MCF 10A (cell line): ENCODE data around the gene TCP10L. TPM values are rescaled to one million over a fixed set of nuclear protein-coding genes. Genes with fewer than 3 reads are reported as not detected.

Experiments used
- BruUV-seq: library from RNA; stranded (reverse); fragments of 400-500 nt; replicated peaks from 2 replicates; lab custom pipeline; 2021; lab: Mats Ljungman, UMichigan
- CTCF ChIA-PET: fragments of 300-600 bp; sonication (Branson Sonifier 250); formaldehyde crosslinking; extraction: SDS; loops from one replicate; lab custom pipeline; 2021; ENCODE audit warnings: antibody characterized with exemption, inconsistent platforms; lab: Yijun Ruan, JAX
- POLR2A ChIA-PET: fragments of 300-600, 350-650 bp; sonication (Branson Sonifier 250); formaldehyde crosslinking; extraction: SDS; loops from one replicate; lab custom pipeline; 2020; ENCODE audit warnings: antibody characterized with exemption, inconsistent platforms; lab: Yijun Ruan, JAX
- DNase-seq: peaks from one replicate; pipeline ENCODE4 v3.0.0-alpha.2; 2018; ENCODE audit not compliant: unreplicated experiment
- H3K27ac Mint-ChIP-seq: one replicate; pipeline ENCODE4 v1.8.0; 2022; ENCODE audit warnings: mild to moderate bottlenecking, low read depth, mixed read lengths; ENCODE audit not compliant: unreplicated experiment
- H3K27me3 Mint-ChIP-seq: one replicate; pipeline ENCODE4 v1.8.0; 2022; ENCODE audit warnings: mixed read lengths; ENCODE audit not compliant: insufficient read depth, unreplicated experiment
- H3K36me3 Mint-ChIP-seq: one replicate; pipeline ENCODE4 v1.8.0; 2022; ENCODE audit warnings: mild to moderate bottlenecking, moderate library complexity, mixed read lengths; ENCODE audit not compliant: insufficient read depth, unreplicated experiment
- H3K4me1 Mint-ChIP-seq: one replicate; pipeline ENCODE4 v1.8.0; 2022; ENCODE audit warnings: mixed read lengths; ENCODE audit not compliant: insufficient read depth, unreplicated experiment
- H3K4me3 Mint-ChIP-seq: one replicate; pipeline ENCODE4 v1.8.0; 2022; ENCODE audit warnings: mild to moderate bottlenecking, moderate library complexity, mixed read lengths; ENCODE audit not compliant: unreplicated experiment
- H3K9me3 Mint-ChIP-seq: one replicate; pipeline ENCODE4 v1.8.0; 2022; ENCODE audit warnings: mixed read lengths; ENCODE audit not compliant: unreplicated experiment
- CTCF ChIP-seq: fragments of 200-600 bp; IDR thresholded peaks from one replicate; pipeline ENCODE4 v1.8.0; 2022; ENCODE audit warnings: antibody characterized with exemption, mild to moderate bottlenecking; ENCODE audit not compliant: unreplicated experiment
- intact Hi-C: fragments of 100-400 bp; cut with micrococcal nuclease; formaldehyde crosslinking; loops from 2 replicates; pipeline ENCODE4 v1.14.1; 2022
- total RNA-seq: library from RNA; stranded (reverse); gene quantifications from 2 replicates; pipeline ENCODE4 v1.2.3, GENCODE V29; 2022

Gene TCP10L
- total RNA-seq, 1 experiment from 2014 or later: not detected

DNA sequence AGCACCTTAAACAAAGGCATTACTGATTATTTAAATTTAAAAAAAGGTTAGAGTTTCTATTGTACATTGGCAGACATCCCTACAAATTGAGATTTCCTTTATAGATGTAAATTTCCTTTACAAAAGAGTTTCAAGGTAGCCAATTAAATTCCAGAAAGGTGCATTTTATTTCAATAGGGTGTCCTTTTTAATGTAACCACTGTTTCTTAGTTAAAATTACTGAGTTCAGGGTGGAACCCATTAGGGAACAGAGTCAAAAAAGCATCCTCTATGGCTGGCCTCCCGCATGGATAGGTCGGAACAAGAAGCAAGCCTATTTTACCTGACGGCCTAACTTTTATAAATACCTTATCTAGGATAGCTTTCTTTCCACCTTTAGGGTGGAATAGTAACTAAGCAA lies 24.4 kb downstream of the TCP10L start:
- intact Hi-C loops: no loop called here
- no TSS peak for BruUV-seq
- no peaks in the 10 kb centered on the region for H3K36me3 Mint-ChIP-seq
- no peak for TF ChIP-seq CTCF
- H3K9me3 Mint-ChIP-seq: peaks cover 9% of the 10 kb centered on the region
- POLR2A ChIA-PET: interaction anchor here (0.9 to 1.7 kb wide), 2 partner anchors 8 to 51 kb away, joined by 3 to 7 read pairs; partner anchors contain the start of gene CFAP298
- no peak overlapping the region for H3K4me3 Mint-ChIP-seq
- H3K4me1 Mint-ChIP-seq: no peaks in the 10 kb centered on the region
- no peaks in the 10 kb centered on the region for H3K27me3 Mint-ChIP-seq
- CTCF ChIA-PET: interaction anchor here (1.7 to 4.5 kb wide), 2 partner anchors 9 to 40 kb away, joined by 4 to 20 read pairs; no protein-coding TSS in a partner anchor
- no peak overlapping the region for H3K27ac Mint-ChIP-seq
- DNase-seq: no peak

DNA sequence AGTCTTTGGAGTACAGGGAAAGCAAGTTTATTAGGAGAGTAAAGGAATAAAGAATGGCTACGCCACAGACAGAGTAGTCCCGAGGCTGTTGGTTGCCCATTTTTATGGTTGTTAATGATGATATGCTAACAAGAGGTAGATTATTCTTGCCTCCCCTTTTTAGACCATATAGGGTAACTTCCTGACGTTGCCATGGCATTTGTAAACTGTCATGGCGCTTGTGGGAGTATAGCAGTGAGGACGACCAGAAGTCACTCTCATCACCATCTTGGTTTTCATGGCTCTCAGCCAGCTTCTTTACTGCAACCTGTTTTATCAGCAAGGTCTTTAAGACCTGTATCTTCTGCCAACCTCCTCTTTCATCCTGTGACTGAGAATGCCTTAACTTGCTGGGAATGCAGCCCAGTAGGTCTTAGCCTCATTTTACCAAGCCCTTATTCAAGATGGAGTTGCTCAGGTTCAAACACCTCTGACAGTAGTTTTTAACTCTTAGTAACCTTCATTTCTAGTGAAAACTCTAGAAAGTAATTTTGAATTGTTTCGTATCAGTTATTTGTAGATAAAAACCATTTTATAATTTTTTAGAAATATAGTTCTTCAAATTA lies 26.2 kb downstream of the TCP10L start:
- Mint-ChIP-seq H3K4me1 (peaks cover 6% of the 10 kb centered on the region), H3K36me3 (no peaks in the 10 kb centered on the region), H3K27me3 (no peaks in the 10 kb centered on the region), H3K27ac (no peak overlapping the region), H3K4me3 (no peak overlapping the region), H3K9me3 (peaks cover under 1% of the 10 kb centered on the region)
- no peak for TF ChIP-seq CTCF
- BruUV-seq: no TSS peak
- intact Hi-C loops: no loop called here
- ChIA-PET POLR2A (no interaction called here), CTCF (interaction anchor here (4.5 kb wide), 1 partner anchor 11 kb away, joined by 20 read pairs; no protein-coding TSS in a partner anchor)
- no peak for DNase-seq

DNA sequence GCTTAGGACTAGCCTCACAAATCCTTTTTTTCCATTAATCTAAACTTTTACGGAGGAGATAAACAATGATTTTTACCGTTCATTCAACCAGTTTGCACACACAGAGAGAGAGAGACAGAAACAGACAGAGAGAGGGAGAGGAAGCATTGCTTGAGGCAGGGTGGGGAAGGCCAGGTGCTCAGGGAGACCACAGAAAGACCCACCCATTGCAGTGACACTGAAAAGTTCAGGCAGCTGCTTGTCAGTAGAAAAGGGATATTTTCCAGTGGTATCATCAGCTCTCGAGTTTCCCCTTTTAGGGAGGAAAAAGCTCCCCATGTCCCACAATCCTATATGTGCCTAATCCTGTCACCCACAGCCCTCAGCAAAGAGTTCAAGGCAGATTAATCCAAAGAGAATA lies 27.2 kb downstream of the TCP10L start:
- no peak for TF ChIP-seq CTCF
- Mint-ChIP-seq H3K9me3 (no peaks in the 10 kb centered on the region), H3K4me1 (peaks cover 6% of the 10 kb centered on the region), H3K27ac (no peak overlapping the region), H3K4me3 (no peak overlapping the region), H3K36me3 (no peaks in the 10 kb centered on the region), H3K27me3 (no peaks in the 10 kb centered on the region)
- no TSS peak for BruUV-seq
- DNase-seq: no peak
- intact Hi-C loops: no loop called here
- ChIA-PET POLR2A (interaction anchor here (0.6 kb wide), 1 partner anchor 43 kb away, joined by 3 read pairs; no protein-coding TSS in a partner anchor), CTCF (interaction anchor here (4.5 kb wide), 1 partner anchor 12 kb away, joined by 20 read pairs; no protein-coding TSS in a partner anchor)

GRCh38 chr21:32554832-32555638 lies 30.3 kb downstream of the TCP10L start:
- POLR2A ChIA-PET: no interaction called here
- H3K9me3 Mint-ChIP-seq: no peaks in the 10 kb centered on the region
- no TSS peak for BruUV-seq
- no peak for DNase-seq
- no peaks in the 10 kb centered on the region for H3K36me3 Mint-ChIP-seq
- CTCF ChIA-PET: interaction anchor here (1.2 kb wide), 1 partner anchor 14 kb away, joined by 5 read pairs; no protein-coding TSS in a partner anchor
- H3K27me3 Mint-ChIP-seq: no peaks in the 10 kb centered on the region
- no peak overlapping the region for H3K4me3 Mint-ChIP-seq
- H3K4me1 Mint-ChIP-seq: peaks cover 6% of the 10 kb centered on the region
- no peak overlapping the region for H3K27ac Mint-ChIP-seq
- TF ChIP-seq CTCF: no peak
- intact Hi-C loops: no loop called here
